Body of pancreas (tissue), 4 donors: Measurements from ENCODE around the gene CDC5L.

Experiments
- CTCF ChIP-seq, 7 experiments: fragments of 450-650 bp in 4 of 7; fragments of 200-600 bp in 3 of 7; sonication (generic) in 3 of 7; IDR thresholded peaks; one replicate each; pipeline ENCODE4 v1.5.1; 2016 to 2019; ENCODE audit warnings: antibody characterized with exemption in 7 of 7
- POLR2A ChIP-seq, 3 donors: fragments of 450-650 bp; IDR thresholded peaks; one replicate each; pipeline ENCODE4 v1.6.1; 2016; ENCODE audit warnings: antibody characterized with exemption in 3 of 3, mild to moderate bottlenecking in 2 of 3

- TF ChIP-seq POLR2A (IDR thresholded peaks at IDR 0.05) (no peak), CTCF (IDR thresholded peaks at IDR 0.05) (no peak)
Measured at GRCh38 chr6:44442833-44443444, 55.4 kb downstream of the CDC5L start.
